GM19468 (cell line): Measurements from ENCODE around the gene IL3RA.
"Not testable (repeated sequence)": the region's sequence is repeated elsewhere in the genome, so short reads cannot be mapped to it uniquely, and the experiment has no call there.

Experiments
- ATAC-seq: cut with Tn5 transposase; IDR thresholded peaks from one replicate; pipeline ENCODE4 v1.9.1; 2021; ENCODE audit warnings: mild to moderate bottlenecking, moderate library complexity, moderate number of reproducible peaks; ENCODE audit not compliant: unreplicated experiment; ENCODE audit errors: extremely low read depth

The IL3RA gene

GRCh38 chrX:1397001-1397400, 60.4 kb downstream of the IL3RA start:
- no peak for ATAC-seq

- no peak for ATAC-seq
Measured at GRCh38 chrX:1397441-1398270, 61.1 kb downstream of the IL3RA start.

GRCh38 chrX:1398431-1399340, 62.1 kb downstream of the IL3RA start:
- ATAC-seq = no peak

- ATAC-seq = no peak
Measured at GRCh38 chrX:1400049-1400448, 63.5 kb downstream of the IL3RA start.

DNA sequence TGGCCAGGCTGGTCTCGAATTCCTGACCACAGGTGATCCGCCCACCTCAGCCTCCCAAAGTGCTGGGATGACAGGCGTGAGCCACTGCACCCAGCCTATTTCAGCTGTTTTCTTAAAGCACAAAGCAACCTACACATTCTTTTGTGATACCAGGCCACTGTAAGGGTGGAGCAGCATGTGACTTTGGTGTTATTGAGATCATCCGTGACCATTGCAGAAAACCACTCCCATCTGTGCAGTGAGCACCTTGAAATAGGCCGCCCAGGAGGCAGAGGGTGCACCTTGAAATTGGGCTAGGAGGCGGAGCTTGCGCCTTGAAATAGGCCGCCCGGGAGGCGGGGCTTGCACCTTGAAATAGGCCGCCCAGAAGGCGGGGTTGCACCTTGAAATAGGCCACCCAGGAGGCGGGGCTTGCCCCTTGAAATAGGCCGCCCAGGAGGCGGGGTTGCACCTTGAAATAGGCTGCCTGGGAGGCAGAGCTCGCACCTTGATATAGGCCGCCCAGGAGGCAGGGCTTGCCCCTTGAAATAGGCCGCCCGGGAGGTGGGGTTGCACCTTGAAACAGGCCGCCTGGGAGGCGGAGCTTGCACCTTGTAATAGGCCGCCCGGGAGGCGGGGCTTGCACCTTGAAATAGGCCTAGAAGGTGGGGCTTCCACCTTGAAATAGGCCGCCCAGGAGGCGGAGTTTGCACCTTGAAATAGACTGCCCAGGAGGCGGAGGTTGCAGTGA, 64.3 kb downstream of the IL3RA start:
- no peak for ATAC-seq

DNA sequence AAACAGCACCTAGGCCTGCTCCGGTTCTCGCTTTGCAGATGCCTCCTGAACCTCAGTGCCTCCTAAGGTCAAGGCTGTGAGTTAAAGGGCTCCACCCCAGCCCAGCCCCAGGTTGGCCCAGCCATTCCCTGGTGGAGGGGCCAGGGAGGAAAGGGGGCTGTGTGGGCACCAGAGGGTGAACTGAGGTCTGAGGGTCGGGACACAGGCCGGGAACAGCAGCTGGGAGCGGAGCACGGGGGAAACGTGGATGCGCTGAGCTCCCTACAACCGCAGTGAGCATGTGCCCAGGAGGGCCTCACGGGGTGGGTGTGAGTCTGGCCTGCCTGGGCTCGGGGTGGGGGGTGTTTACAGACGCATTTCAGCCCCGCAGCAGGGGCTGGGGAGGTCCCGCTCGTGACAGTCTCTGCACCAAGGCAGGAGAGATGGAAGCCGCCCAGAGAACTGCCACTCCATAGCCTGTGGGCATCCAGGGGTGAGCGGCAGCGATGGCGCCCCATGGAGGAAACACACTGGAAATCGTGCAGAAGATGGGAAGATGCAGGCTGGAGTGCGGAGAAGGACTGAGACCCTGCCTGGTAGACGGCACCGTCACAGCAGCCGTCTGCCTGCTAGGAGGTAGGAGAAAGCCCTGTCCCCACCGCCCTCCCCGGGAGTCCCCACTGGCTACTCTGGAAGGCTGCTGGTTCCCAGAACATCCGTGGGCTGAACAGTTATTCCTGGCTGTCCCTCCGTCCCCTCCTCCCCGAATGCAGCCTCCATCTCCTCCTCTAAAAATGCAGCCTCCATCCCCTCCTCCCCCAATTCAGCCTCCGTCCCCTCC, 65.2 kb downstream of the IL3RA start:
- ATAC-seq = no peak

DNA sequence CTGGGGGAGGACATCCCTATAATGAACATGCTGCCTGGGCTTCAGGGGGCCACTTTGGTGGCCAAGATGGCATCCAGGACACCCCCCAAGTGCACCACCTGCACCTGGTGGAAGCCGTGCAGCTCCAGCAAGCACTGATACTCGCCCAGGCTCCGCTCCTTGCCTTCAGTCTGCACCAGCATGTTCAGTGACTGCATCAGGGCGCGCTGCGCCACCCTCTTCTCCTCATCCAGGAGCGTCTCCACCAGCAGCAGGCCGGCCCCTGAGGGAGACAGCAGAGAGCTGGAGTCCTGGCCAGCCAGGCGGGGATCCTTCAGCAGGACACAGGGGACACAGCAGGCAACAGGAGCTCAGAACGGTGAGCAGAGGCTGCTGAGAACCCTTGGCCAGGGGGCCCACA, 66.6 kb downstream of the IL3RA start:
- ATAC-seq = no peak

- ATAC-seq = not testable (repeated sequence)
Measured at GRCh38 chrX:1403867-1404266, 67.3 kb downstream of the IL3RA start.

GRCh38 chrX:1405769-1406168, 69.2 kb downstream of the IL3RA start:
- not testable (repeated sequence) for ATAC-seq

DNA sequence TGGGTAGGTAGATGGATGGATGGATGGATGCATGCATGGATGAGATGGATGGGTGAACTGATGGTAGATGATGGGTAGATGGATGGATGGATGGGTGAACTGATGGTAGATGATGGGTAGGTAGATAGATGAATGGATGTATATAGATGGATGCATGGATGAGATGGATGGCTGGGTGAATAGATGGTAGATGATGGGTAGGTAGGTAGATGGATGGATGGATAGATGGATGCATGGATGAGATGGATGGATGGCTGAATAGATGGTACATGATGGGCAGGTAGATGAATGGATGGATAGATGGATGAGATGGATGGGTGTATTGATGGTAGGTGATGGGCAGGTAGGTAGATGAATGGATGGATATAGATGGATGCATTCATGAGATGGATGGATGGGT, 70.5 kb downstream of the IL3RA start:
- ATAC-seq = no peak

- ATAC-seq = no peak
Measured at GRCh38 chrX:1411326-1411725, 74.7 kb downstream of the IL3RA start.

DNA sequence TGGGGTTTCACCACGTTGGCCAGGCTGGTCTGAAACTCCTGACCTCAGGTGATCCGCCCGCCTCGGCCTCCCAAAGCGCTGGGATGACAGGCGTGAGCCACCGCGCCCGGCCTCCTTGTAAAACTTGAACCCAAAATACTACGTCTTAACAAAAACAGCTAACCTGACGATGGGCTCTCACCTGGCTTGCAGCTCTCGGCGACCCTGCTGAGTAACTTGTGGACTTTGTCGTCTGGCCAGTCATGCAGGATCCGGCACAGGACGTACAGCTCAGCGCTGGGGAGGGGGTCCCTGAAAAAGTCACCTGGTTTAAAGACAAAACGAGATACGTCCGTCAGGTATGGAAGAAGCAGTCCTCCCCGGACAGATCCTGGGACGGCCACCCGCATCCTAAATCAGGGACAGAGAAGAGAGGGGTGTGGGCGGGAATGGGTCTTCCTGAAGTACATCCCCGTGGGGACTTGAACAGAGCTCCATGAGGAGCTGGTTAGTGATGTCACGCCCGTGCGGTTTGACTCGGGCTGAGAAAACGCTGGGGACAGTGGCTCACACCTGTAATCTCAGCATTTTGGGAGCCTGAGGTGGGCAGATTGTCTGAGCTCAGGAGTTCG, 76.1 kb downstream of the IL3RA start:
- ATAC-seq = no peak

DNA sequence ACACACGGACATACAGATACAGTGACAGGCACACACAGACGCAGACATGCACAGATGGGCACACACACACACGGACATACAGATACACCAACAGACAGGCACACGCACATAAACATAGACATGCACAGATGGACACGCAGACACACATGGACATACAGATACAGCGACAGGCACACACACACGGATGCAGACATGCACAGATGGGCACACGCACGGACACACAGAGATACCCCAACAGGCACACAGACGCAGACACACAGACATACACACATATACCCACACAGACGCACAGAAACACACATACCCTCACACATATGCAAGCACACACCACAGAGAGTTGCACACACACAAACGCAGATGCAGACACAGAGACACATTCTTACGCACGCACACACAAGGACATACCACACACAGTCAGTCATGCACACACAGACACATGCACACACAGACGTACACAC, 79.8 kb downstream of the IL3RA start:
- ATAC-seq = no peak

GRCh38 chrX:1416965-1417760, 80.6 kb downstream of the IL3RA start:
- no peak for ATAC-seq

GRCh38 chrX:1417921-1418771, 81.6 kb downstream of the IL3RA start:
- no peak for ATAC-seq

GRCh38 chrX:1418901-1419544, 82.4 kb downstream of the IL3RA start:
- ATAC-seq = no peak
